Prostate gland (tissue), 2 donors: Measurements from ENCODE around the gene HOXA7. TPM values are rescaled to one million over a fixed set of nuclear protein-coding genes. Genes with fewer than 3 reads are reported as not detected.

ENCODE experiments used
- DNase-seq: peaks from one replicate; pipeline ENCODE4 v3.0.0-alpha.2; 2019; ENCODE audit warnings: low spot score
- H3K27ac ChIP-seq, 2 donors: fragments of 200-600 bp; sonication (generic); 2 replicates each; pipeline ENCODE4 v1.5.1; 2017 to 2019
- H3K27me3 ChIP-seq: fragments of 200-600 bp; sonication (generic); replicated peaks from 2 replicates; pipeline ENCODE4 v1.5.1; 2019; ENCODE audit not compliant: insufficient read depth
- H3K36me3 ChIP-seq, 2 donors: fragments of 200-600 bp; sonication (generic); 1 replicate in 1 of 2; 2 replicates in 1 of 2; pipeline versions ENCODE4 v1.5.1 to v1.8.1; 2017 to 2019
- H3K4me1 ChIP-seq: fragments of 200-600 bp; sonication (generic); replicated peaks from 2 replicates; pipeline ENCODE4 v1.5.1; 2019
- H3K4me3 ChIP-seq, 2 donors: fragments of 200-600 bp; sonication (generic); 2 replicates each; pipeline ENCODE4 v1.5.1; 2017 to 2019
- H3K9me3 ChIP-seq: fragments of 200-600 bp; sonication (generic); 2 replicates; pipeline ENCODE4 v1.5.1; 2017
- POLR2A ChIP-seq: fragments of 450-650 bp; IDR thresholded peaks from one replicate; pipeline ENCODE4 v1.6.1; 2016; ENCODE audit warnings: antibody characterized with exemption, mild to moderate bottlenecking
- POLR2AphosphoS5 ChIP-seq: sonication (generic); formaldehyde crosslinking; IDR thresholded peaks from one replicate; pipeline ENCODE4 v1.6.1; 2017; ENCODE audit warnings: antibody characterized with exemption
- WGBS: methylation state at CpG from one replicate; pipeline ENCODE4 v1.1.5; 2018; 5-methylcytosine and 5-hydroxymethylcytosine counted together
- intact Hi-C: fragments of 100-400 bp; cut with DNase I; formaldehyde crosslinking; loops from one replicate; pipeline ENCODE4 v1.14.2; 2022
- total RNA-seq, 2 donors: library from RNA; depleted of rRNA; stranded (reverse); fragments of >200 nt; gene quantifications; one replicate each; pipeline ENCODE4 v1.1.0, GENCODE V29; 2016
- TF ChIP-seq, protein P1 (sequence below), 4 experiments: fragments of 200-600 bp in 2 of 4; fragments of 450-650 bp in 2 of 4; sonication (generic) in 2 of 4; IDR thresholded peaks; 1 replicate in 3 of 4; 2 replicates in 1 of 4; pipeline ENCODE4 v1.5.1; 2016 to 2019; ENCODE audit warnings: antibody characterized with exemption in 4 of 4, mild to moderate bottlenecking in 2 of 4, moderate library complexity in 2 of 4

HOXA7 gene
- 1 to 10 TPM; 2.2 to 4.6 TPM for total RNA-seq

DNA sequence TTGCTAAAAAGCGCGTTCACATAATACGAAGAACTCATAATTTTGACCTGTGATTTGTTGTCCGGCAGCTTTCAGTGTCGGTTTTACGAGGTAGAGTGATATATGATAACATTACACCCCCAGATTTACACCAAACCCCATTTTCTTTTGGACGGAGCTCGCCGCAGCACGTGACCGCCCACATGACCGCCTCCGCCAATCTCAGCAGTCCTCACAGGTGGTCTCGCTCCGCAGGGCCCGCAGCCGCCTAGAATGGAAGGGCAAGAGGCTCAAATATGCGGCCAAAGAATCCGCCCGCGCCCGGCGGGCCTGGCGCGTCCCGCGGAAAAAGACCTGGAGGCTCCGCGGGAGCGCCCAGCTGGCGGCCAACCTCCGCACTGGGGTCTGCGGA lies at the start of gene HOXA7:
Gene HOXA7 (minus strand): TSS at position 168 of the 391 bp plus-strand sequence. CDS start 130 bp downstream, at position 38.
- intact Hi-C loops, result loop anchor here (10.0 kb wide), 2 partner anchors 1062 to 1292 kb away; no protein-coding TSS in a partner anchor

DNA sequence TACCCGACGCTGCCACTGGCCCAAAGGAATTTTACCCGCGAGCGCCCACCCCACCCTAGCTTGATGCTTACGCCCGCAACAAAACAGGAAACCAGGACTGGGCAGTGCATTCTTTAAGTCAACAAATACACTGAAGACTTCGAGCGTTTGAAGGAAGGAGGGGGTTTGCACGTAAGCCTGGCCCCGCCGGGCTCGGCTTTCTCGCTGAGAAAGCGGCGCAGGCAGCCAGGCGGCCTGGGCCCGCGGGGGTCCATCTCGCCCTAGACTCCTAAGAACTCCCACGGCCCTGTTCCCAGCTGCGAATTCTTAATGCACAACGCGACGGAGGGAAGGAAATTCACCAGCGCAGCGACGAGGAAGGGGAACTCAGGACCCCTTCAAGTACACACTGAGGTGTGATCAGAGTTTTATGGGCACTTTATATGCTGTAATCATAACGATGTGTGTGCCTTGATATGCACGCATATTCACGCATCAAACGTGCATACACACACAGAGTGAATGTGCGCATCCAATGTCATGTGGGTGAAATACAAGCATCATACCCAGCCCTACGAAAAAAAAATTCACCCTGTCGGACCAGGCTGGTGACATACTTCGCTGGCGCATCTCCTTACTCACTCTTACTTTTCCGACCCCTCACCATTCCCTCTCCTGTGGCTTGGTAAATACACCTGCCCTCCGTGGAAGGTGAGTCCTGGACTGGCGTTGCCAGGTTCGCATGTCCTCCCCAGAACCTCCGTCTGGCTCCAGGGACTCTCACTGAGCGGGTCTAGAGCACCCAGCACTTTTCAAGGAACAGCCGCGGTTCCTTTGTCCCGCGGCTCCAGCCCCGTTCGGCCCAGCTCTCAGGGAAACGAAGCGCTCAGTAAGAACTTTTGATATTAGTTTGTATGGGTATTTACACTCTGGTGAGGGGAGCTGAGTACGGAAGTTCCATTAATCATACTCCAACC lies 49.1 kb upstream of the HOXA7 start:
- intact Hi-C loops, result loop anchor here (5.0 to 10.0 kb wide), 2 partner anchors 397 to 719 kb away; no protein-coding TSS in a partner anchor
- TF ChIP-seq POLR2A (no peak), POLR2AphosphoS5 (peak; percentile 3)
- TF ChIP-seq, protein P1, sequence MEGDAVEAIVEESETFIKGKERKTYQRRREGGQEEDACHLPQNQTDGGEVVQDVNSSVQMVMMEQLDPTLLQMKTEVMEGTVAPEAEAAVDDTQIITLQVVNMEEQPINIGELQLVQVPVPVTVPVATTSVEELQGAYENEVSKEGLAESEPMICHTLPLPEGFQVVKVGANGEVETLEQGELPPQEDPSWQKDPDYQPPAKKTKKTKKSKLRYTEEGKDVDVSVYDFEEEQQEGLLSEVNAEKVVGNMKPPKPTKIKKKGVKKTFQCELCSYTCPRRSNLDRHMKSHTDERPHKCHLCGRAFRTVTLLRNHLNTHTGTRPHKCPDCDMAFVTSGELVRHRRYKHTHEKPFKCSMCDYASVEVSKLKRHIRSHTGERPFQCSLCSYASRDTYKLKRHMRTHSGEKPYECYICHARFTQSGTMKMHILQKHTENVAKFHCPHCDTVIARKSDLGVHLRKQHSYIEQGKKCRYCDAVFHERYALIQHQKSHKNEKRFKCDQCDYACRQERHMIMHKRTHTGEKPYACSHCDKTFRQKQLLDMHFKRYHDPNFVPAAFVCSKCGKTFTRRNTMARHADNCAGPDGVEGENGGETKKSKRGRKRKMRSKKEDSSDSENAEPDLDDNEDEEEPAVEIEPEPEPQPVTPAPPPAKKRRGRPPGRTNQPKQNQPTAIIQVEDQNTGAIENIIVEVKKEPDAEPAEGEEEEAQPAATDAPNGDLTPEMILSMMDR (IDR thresholded peaks at IDR 0.05), result no peak
- no peaks in the 10 kb centered on the region for H3K9me3 ChIP-seq
- 3% methylated on average over 52 of the region's 52 CpGs for WGBS
- DNase-seq, result no peak
- H3K4me3 ChIP-seq, result peak overlapping the region; percentile 76 to 81
- H3K27ac ChIP-seq, result peak overlapping the region; percentile 96 to 97
- H3K27me3 ChIP-seq, result no peaks in the 10 kb centered on the region
- H3K4me1 ChIP-seq, result peaks cover 4% of the 10 kb centered on the region
- no peaks in the 10 kb centered on the region for H3K36me3 ChIP-seq

More for the DNA sequence above, at the start of gene HOXA7:
- no peak for DNase-seq
- peak within 1 kb of the TSS; percentile 79 to 85 for H3K27ac ChIP-seq
- H3K4me1 ChIP-seq, result peaks cover 4% of the 10 kb centered on the region
- TF ChIP-seq, protein P1 (IDR thresholded peaks at IDR 0.05), result no peak
- TF ChIP-seq POLR2A, result no peak
- peak; percentile 54 for TF ChIP-seq POLR2AphosphoS5
- no peaks in the 10 kb centered on the region for H3K36me3 ChIP-seq
- H3K27me3 ChIP-seq, result no peaks in the 10 kb centered on the region
- H3K9me3 ChIP-seq, result no peaks in the 10 kb centered on the region
- WGBS, result 5% methylated on average over 33 of the region's 33 CpGs
- H3K4me3 ChIP-seq, result peak within 1 kb of the TSS; percentile 51 to 64

DNA sequence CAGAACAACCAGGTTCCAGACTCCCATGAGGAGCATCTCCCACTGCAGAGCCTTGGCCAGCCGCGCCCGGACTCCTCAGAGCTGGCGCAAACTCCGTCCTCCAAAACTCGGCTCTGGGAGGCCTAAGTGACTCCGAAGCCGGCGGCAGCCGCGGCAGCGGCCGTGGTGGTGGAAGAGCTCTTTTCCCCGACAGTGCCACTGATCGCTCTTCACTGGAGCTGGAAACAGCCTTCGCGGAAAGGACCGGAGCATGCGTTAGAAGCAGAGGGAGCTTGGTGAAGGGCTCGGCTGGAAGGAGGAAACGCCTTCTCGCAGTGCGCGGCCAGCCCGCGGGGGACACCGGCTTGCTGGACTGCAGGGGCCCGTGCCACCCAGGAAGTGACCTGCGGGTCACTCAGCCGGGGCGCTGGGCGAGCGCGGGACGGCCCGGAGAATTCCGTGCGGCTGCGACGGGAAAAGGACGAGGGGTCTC lies 48.4 kb upstream of the HOXA7 start:
- no peaks in the 10 kb centered on the region for H3K27me3 ChIP-seq
- peak overlapping the region; percentile 96 to 97 for H3K27ac ChIP-seq
- no peaks in the 10 kb centered on the region for H3K36me3 ChIP-seq
- peaks cover 4% of the 10 kb centered on the region for H3K4me1 ChIP-seq
- no peaks in the 10 kb centered on the region for H3K9me3 ChIP-seq
- H3K4me3 ChIP-seq, result peak overlapping the region; percentile 76 to 81
- intact Hi-C loops, result loop anchor here (5.0 to 10.0 kb wide), 2 partner anchors 397 to 720 kb away; no protein-coding TSS in a partner anchor
- TF ChIP-seq, protein P1 (IDR thresholded peaks at IDR 0.05), result no peak
- TF ChIP-seq POLR2A (no peak), POLR2AphosphoS5 (no peak)
- 2% methylated on average over 41 of the region's 41 CpGs for WGBS
- no peak for DNase-seq

DNA sequence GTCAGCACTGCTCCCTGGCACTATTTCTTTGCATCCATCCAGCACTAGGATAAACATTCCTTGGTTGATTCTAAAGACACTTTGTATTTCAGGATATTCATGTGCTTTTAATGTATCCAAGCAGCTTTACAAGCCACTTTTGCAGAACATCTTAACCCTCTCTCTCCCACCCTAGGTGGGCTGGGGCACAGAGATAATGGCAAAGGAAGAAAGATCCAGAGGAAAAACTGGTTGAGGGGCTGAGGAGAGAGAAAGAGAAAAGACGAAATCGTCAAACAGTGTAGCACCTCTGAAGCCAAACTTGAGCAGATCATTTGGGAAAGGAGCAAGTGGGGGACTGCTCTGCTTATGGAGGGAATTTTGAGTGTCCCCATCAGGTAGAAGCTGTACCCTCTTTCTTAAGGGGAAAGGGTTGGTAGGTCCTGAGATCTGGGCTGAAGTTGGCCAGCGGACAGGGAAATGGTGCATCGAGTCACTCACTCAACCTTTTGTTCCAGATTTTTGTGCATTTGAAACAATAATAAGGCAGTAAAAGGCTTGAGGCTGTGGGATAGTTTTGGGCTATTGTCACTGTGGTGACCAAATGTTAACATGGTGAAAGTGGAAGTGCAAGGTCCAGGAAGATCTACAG lies 47.6 kb upstream of the HOXA7 start:
- Histone ChIP-seq H3K27ac (peak overlapping the region; percentile 96 to 97), H3K4me1 (peaks cover 4% of the 10 kb centered on the region)
- intact Hi-C loops, result loop anchor here (10.0 kb wide), 1 partner anchor 721 kb away; no protein-coding TSS in a partner anchor

More for the DNA sequence above, 47.6 kb upstream of the HOXA7 start:
- Histone ChIP-seq H3K4me3 (peak overlapping the region; percentile 76 to 81), H3K36me3 (no peaks in the 10 kb centered on the region), H3K9me3 (no peaks in the 10 kb centered on the region), H3K27me3 (no peaks in the 10 kb centered on the region)
- TF ChIP-seq POLR2A (no peak), POLR2AphosphoS5 (no peak)
- TF ChIP-seq, protein P1 (IDR thresholded peaks at IDR 0.05), result no peak
- no peak for DNase-seq
- 10% methylated on average over 4 of the region's 4 CpGs for WGBS
